Naive thymus-derived CD8-positive, alpha-beta T cell (primary cell): ENCODE measurements around the gene FGB. TPM values are rescaled to one million over a fixed set of nuclear protein-coding genes. Genes with fewer than 3 reads are reported as not detected.

Experiments
- ATAC-seq, 2 donors: fragments of 150-1000 bp; cut with Tn5 transposase in 1 of 2; sonication (Bioruptor Pico), chemical (Tn5 transposase) in 1 of 2; 1 replicate in 1 of 2; 2 replicates in 1 of 2; pipeline ENCODE4 v1.10.0; 2021; ENCODE audit warnings: mild to moderate bottlenecking in 2 of 2, moderate library complexity in 2 of 2
- POLR2A ChIA-PET: fragments of 350-600 bp; sonication (Branson Sonifier 250); formaldehyde crosslinking; loops from one replicate; lab custom pipeline; 2021; ENCODE audit warnings: antibody characterized with exemption; lab: Charles Lee
- DNase-seq, 10 donors: peaks; one replicate each; pipeline versions ENCODE4 v3.0.0 to v3.0.0-alpha.2; 2020 to 2022
- H3K27ac Mint-ChIP-seq, 10 donors: one replicate each; pipeline ENCODE4 v1.8.0; 2020 to 2022; ENCODE audit warnings: mild to moderate bottlenecking in 10 of 10, mixed read lengths in 10 of 10, moderate library complexity in 4 of 10, inconsistent platforms in 1 of 10
- H3K27me3 Mint-ChIP-seq, 5 donors: one replicate each; pipeline ENCODE4 v1.8.0; 2021 to 2022; ENCODE audit warnings: mixed read lengths in 5 of 5
- H3K36me3 Mint-ChIP-seq, 3 donors: one replicate each; pipeline ENCODE4 v1.8.0; 2020 to 2022; ENCODE audit warnings: mixed read lengths in 3 of 3, mild to moderate bottlenecking in 2 of 3, inconsistent platforms in 1 of 3
- H3K4me1 Mint-ChIP-seq, 4 donors: one replicate each; pipeline ENCODE4 v1.8.0; 2021 to 2022; ENCODE audit warnings: mixed read lengths in 4 of 4
- H3K4me3 Mint-ChIP-seq, 10 donors: one replicate each; pipeline ENCODE4 v1.8.0; 2020 to 2022; ENCODE audit warnings: mild to moderate bottlenecking in 10 of 10, mixed read lengths in 10 of 10, moderate library complexity in 6 of 10, inconsistent platforms in 1 of 10
- H3K9me3 Mint-ChIP-seq, 9 donors: one replicate each; pipeline ENCODE4 v1.8.0; 2020 to 2022; ENCODE audit warnings: mixed read lengths in 9 of 9, mild to moderate bottlenecking in 3 of 9, inconsistent platforms in 1 of 9, moderate library complexity in 1 of 9
- polyA plus RNA-seq, 3 donors: library from polyadenylated mRNA; unstranded; fragments of 300-500 nt; fragmentation: Illumina TruSeq; gene quantifications; one replicate each; pipeline ENCODE4 v1.2.3, GENCODE V29; 2021
- total RNA-seq, 8 experiments: library from RNA in 2 of 8; stranded (reverse) in 2 of 8; gene quantifications; one replicate each; pipeline ENCODE4 v1.2.3 and lab custom pipeline; 2021 to 2026

Gene FGB
- total and polyA plus RNA-seq, 5 experiments from 2014 or later: not detected

GRCh38 chr4:154606728-154607723 is 44.2 kb downstream of the FGB start:
- no peak for DNase-seq

GRCh38 chr4:154608361-154609252 is 45.8 kb downstream of the FGB start:
- H3K4me3 Mint-ChIP-seq: no peak overlapping the region
- H3K36me3 Mint-ChIP-seq: no peaks in the 10 kb centered on the region
- no peaks in the 10 kb centered on the region for H3K4me1 Mint-ChIP-seq
- H3K27me3 Mint-ChIP-seq: peaks cover 11 to 24% (median 18%) of the 10 kb centered on the region in 5 donors
- POLR2A ChIA-PET: no interaction called here
- no peaks in the 10 kb centered on the region for H3K9me3 Mint-ChIP-seq
- DNase-seq: no peak
- no peak for ATAC-seq
- H3K27ac Mint-ChIP-seq: no peak overlapping the region

More at GRCh38 chr4:154606728-154607723, 44.2 kb downstream of the FGB start:
- H3K9me3 Mint-ChIP-seq: no peaks in the 10 kb centered on the region
- H3K27me3 Mint-ChIP-seq: peaks cover 14 to 37% (median 26%) of the 10 kb centered on the region in 5 donors
- H3K4me1 Mint-ChIP-seq: peaks cover 0 to 4% (median 0%) of the 10 kb centered on the region in 4 donors
- H3K36me3 Mint-ChIP-seq: no peaks in the 10 kb centered on the region
- POLR2A ChIA-PET: no interaction called here
- H3K4me3 Mint-ChIP-seq: no peak overlapping the region
- ATAC-seq: no peak
- H3K27ac Mint-ChIP-seq: no peak overlapping the region

GRCh38 chr4:154609532-154609931 is 46.7 kb downstream of the FGB start:
- Mint-ChIP-seq H3K4me3 (no peak overlapping the region), H3K36me3 (no peaks in the 10 kb centered on the region), H3K27me3 (peaks cover 14 to 28% (median 21%) of the 10 kb centered on the region in 5 donors), H3K4me1 (no peaks in the 10 kb centered on the region), H3K9me3 (no peaks in the 10 kb centered on the region), H3K27ac (no peak overlapping the region)
- ATAC-seq (no peak), DNase-seq (no peak)
- POLR2A ChIA-PET: no interaction called here

GRCh38 chr4:154610582-154610981 is 47.8 kb downstream of the FGB start:
- H3K27me3 Mint-ChIP-seq: peaks cover 12 to 21% (median 18%) of the 10 kb centered on the region in 5 donors

GRCh38 chr4:154611833-154612232 is 49.0 kb downstream of the FGB start:
- POLR2A ChIA-PET: no interaction called here
- no peak for DNase-seq
- H3K27ac Mint-ChIP-seq: no peak overlapping the region
- no peak overlapping the region for H3K4me3 Mint-ChIP-seq
- H3K4me1 Mint-ChIP-seq: peaks cover 0 to 11% (median 4%) of the 10 kb centered on the region in 4 donors
- peaks cover 9 to 21% (median 14%) of the 10 kb centered on the region in 5 donors for H3K27me3 Mint-ChIP-seq
- H3K36me3 Mint-ChIP-seq: no peaks in the 10 kb centered on the region
- no peak for ATAC-seq
- H3K9me3 Mint-ChIP-seq: no peaks in the 10 kb centered on the region

More at GRCh38 chr4:154610582-154610981, 47.8 kb downstream of the FGB start:
- no peak for ATAC-seq
- POLR2A ChIA-PET: no interaction called here
- no peak overlapping the region for H3K4me3 Mint-ChIP-seq
- H3K27ac Mint-ChIP-seq: no peak overlapping the region
- DNase-seq: no peak
- H3K4me1 Mint-ChIP-seq: no peaks in the 10 kb centered on the region
- H3K9me3 Mint-ChIP-seq: no peaks in the 10 kb centered on the region
- H3K36me3 Mint-ChIP-seq: no peaks in the 10 kb centered on the region

GRCh38 chr4:154612472-154613414 is 49.9 kb downstream of the FGB start, which contains the start of gene FGG:
Gene FGG (minus strand): TSS chr4:154612656. CDS start chr4:154612609, 47 bp downstream.
- Mint-ChIP-seq H3K9me3 (no peaks in the 10 kb centered on the region), H3K27me3 (peaks cover 9 to 21% (median 13%) of the 10 kb centered on the region in 5 donors)

GRCh38 chr4:154614306-154614705 is 51.5 kb downstream of the FGB start:
- peaks cover 1 to 9% (median 8%) of the 10 kb centered on the region in 5 donors for H3K27me3 Mint-ChIP-seq
- POLR2A ChIA-PET: no interaction called here
- ATAC-seq: no peak
- H3K9me3 Mint-ChIP-seq: no peaks in the 10 kb centered on the region
- H3K4me3 Mint-ChIP-seq: no peak overlapping the region
- H3K27ac Mint-ChIP-seq: no peak overlapping the region
- no peak for DNase-seq
- H3K36me3 Mint-ChIP-seq: no peaks in the 10 kb centered on the region
- H3K4me1 Mint-ChIP-seq: peaks cover 0 to 18% (median 5%) of the 10 kb centered on the region in 4 donors

More at GRCh38 chr4:154612472-154613414, 49.9 kb downstream of the FGB start, which contains the start of gene FGG:
- Mint-ChIP-seq H3K36me3 (no peaks in the 10 kb centered on the region), H3K27ac (no peak within 1 kb of the TSS), H3K4me1 (peaks cover 0 to 14% (median 5%) of the 10 kb centered on the region in 4 donors), H3K4me3 (no peak within 1 kb of the TSS)
- DNase-seq: no peak
- POLR2A ChIA-PET: no interaction called here
- no peak for ATAC-seq

- Mint-ChIP-seq H3K27ac (no peak overlapping the region), H3K4me3 (no peak overlapping the region), H3K27me3 (peaks cover 0 to 8% (median 4%) of the 10 kb centered on the region in 5 donors), H3K9me3 (no peaks in the 10 kb centered on the region), H3K4me1 (peaks cover 0 to 18% (median 5%) of the 10 kb centered on the region in 4 donors), H3K36me3 (no peaks in the 10 kb centered on the region)
- POLR2A ChIA-PET: no interaction called here
- ATAC-seq (no peak), DNase-seq (no peak)
Measured at GRCh38 chr4:154615211-154615610, 52.4 kb downstream of the FGB start.

- peak overlapping the region in 1 of 10 donors; percentile 34 for H3K27ac Mint-ChIP-seq
- DNase-seq: no peak
- no peak for ATAC-seq
- no peaks in the 10 kb centered on the region for H3K9me3 Mint-ChIP-seq
- H3K4me1 Mint-ChIP-seq: peaks cover 0 to 18% (median 5%) of the 10 kb centered on the region in 4 donors
- POLR2A ChIA-PET: no interaction called here
- H3K36me3 Mint-ChIP-seq: no peaks in the 10 kb centered on the region
- H3K4me3 Mint-ChIP-seq: peak overlapping the region in 1 of 10 donors; percentile 7
- peaks cover 0 to 6% (median 4%) of the 10 kb centered on the region in 5 donors for H3K27me3 Mint-ChIP-seq
Measured at GRCh38 chr4:154616287-154616686, 53.5 kb downstream of the FGB start.

GRCh38 chr4:154616731-154617130 is 53.9 kb downstream of the FGB start:
- no peak for ATAC-seq
- DNase-seq: no peak
- Mint-ChIP-seq H3K9me3 (peaks cover 0 to 1% (median 0%) of the 10 kb centered on the region in 9 donors), H3K27ac (peak overlapping the region in 2 of 10 donors; percentile 5 to 34), H3K4me1 (peaks cover 0 to 18% (median 5%) of the 10 kb centered on the region in 4 donors), H3K4me3 (peak overlapping the region in 1 of 10 donors; percentile 0), H3K36me3 (no peaks in the 10 kb centered on the region), H3K27me3 (peaks cover 0 to 6% (median 6%) of the 10 kb centered on the region in 5 donors)
- POLR2A ChIA-PET: no interaction called here

- ATAC-seq: no peak
- no peak for DNase-seq
- H3K36me3 Mint-ChIP-seq: no peaks in the 10 kb centered on the region
- POLR2A ChIA-PET: no interaction called here
- peaks cover 0 to 18% (median 5%) of the 10 kb centered on the region in 4 donors for H3K4me1 Mint-ChIP-seq
- H3K9me3 Mint-ChIP-seq: peaks cover 0 to 1% (median 0%) of the 10 kb centered on the region in 9 donors
- no peak overlapping the region for H3K4me3 Mint-ChIP-seq
- peaks cover 0 to 9% (median 5%) of the 10 kb centered on the region in 5 donors for H3K27me3 Mint-ChIP-seq
- no peak overlapping the region for H3K27ac Mint-ChIP-seq
Measured at GRCh38 chr4:154617820-154618317, 55.1 kb downstream of the FGB start.
